OCI-LY7 (cell line): ENCODE measurements around the gene BEX2.

ENCODE experiments used
- CTCF ChIP-seq: fragments of 200-600 bp; sonication (generic); conservative IDR thresholded peaks from 2 replicates; pipeline ENCODE4 v1.5.1; 2014; ENCODE audit warnings: mild to moderate bottlenecking, antibody characterized with exemption, low read length, moderate library complexity, mixed read lengths
- EZH2phosphoT487 ChIP-seq: fragments of 200-600 bp; sonication (generic); IDR thresholded peaks from 2 replicates; pipeline ENCODE4 v1.6.1; 2018; ENCODE audit warnings: low read depth, borderline replicate concordance, mild to moderate bottlenecking, mixed run types, antibody characterized with exemption, low read length, moderate library complexity, mixed read lengths

- TF ChIP-seq CTCF (no peak), EZH2phosphoT487 (no peak)
Measured at GRCh38 chrX:103311399-103311780, 600 bp upstream of the BEX2 start.
